Measurements from ENCODE around the gene RNU6-9.
A peak's percentile ranks its signal among the peaks of the same experiment; 100 is the strongest.
"Not testable (repeated sequence)": the region's sequence is repeated elsewhere in the genome, so short reads cannot be mapped to it uniquely, and the experiment has no call there.

The RNU6-9 gene

GRCh38 chr19:892894-893689 is at the start of gene RNU6-9, which contains the start of gene MED16:
Gene RNU6-9, plus strand, starts transcription at chr19:893484.
Gene MED16, minus strand, starts transcription at chr19:893187. Its CDS starts 2,056 bp downstream, at chr19:891131.
- H3K27me3 Mint-ChIP-seq, result no peaks in the 10 kb centered on the region
- H3K4me1 Mint-ChIP-seq, result peaks cover 30% of the 10 kb centered on the region
- no peaks in the 10 kb centered on the region for H3K9me3 Mint-ChIP-seq
- H3K27ac Mint-ChIP-seq, result peak within 1 kb of the TSS; percentile 100
- peak within 1 kb of the TSS; percentile 95 for H3K4me3 Mint-ChIP-seq
- H3K36me3 Mint-ChIP-seq, result no peaks in the 10 kb centered on the region

DNA sequence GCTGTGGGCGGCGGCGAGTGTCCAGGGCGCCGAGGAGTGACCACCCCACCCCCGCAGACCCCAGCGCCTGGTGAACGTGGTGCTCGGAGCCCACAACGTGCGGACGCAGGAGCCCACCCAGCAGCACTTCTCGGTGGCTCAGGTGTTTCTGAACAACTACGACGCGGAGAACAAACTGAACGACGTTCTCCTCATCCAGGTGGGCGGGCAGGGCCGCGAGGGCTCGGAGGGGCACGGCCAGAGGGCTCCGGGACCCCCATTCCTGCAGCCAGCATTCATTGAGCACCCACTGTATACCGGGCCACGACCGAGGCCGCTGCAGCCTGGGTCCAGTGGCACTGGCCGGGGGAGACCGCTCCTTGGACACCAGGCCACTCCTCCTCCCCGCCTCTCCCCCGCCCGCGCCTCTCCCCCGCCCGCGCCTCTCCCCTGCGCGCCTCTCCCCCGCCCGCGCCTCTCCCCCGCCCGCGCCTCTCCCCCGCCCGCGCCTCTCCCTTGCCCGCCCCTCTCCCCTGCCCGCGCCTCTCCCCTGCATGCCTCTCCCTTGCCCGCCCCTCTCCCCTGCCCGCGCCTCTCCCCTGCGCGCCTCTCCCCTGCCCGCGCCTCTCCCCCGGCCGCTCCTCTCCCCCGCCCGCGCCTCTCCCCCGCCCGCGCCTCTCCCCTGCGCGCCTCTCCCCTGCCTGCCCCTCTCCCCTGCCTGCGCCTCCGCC is 49.3 kb upstream of the RNU6-9 start:
- H3K4me1 Mint-ChIP-seq, result peaks cover 4% of the 10 kb centered on the region
- H3K27ac Mint-ChIP-seq, result no peak overlapping the region
- H3K4me3 Mint-ChIP-seq, result no peak overlapping the region
- no peaks in the 10 kb centered on the region for H3K9me3 Mint-ChIP-seq
- H3K36me3 Mint-ChIP-seq, result no peaks in the 10 kb centered on the region
- peaks cover 23% of the 10 kb centered on the region for H3K27me3 Mint-ChIP-seq

- no peaks in the 10 kb centered on the region for H3K9me3 Mint-ChIP-seq
- peaks cover 4% of the 10 kb centered on the region for H3K4me1 Mint-ChIP-seq
- no peaks in the 10 kb centered on the region for H3K36me3 Mint-ChIP-seq
- H3K4me3 Mint-ChIP-seq, result no peak overlapping the region
- peaks cover 24% of the 10 kb centered on the region for H3K27me3 Mint-ChIP-seq
- H3K27ac Mint-ChIP-seq, result no peak overlapping the region
These were observed 48.7 kb upstream of the RNU6-9 start for GRCh38 chr19:844546-844971.

DNA sequence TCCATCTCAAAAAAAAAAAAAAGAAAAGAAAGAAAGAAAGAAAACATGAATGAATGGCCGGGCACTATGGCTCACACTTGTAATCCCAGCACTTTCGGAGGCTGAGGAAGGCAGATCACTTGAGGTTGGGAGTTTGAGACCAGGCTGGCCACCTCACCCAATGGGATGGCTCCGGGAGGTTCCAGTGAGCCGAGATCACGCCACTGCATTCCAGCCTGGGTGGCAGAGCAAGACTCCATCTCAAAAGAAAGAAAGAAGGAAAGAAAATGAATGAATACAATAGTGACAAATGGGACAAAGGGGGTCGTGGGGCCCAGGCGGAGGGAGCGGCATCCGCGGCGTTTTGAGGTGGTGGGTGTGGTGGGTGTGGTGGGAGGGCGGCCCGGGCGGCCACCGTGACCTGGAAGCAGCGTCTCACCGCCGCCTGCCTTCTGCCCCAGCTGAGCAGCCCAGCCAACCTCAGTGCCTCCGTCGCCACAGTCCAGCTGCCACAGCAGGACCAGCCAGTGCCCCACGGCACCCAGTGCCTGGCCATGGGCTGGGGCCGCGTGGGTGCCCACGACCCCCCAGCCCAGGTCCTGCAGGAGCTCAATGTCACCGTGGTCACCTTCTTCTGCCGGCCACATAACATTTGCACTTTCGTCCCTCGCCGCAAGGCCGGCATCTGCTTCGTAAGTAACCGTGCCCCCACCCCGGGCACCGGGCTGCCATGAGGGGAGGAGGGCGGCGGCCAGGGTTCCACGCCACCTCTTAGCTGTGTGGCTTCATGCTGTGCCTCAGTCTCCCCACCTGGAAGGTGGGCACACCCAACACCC is 47.4 kb upstream of the RNU6-9 start:
- H3K4me3 Mint-ChIP-seq, result no peak overlapping the region
- no peaks in the 10 kb centered on the region for H3K9me3 Mint-ChIP-seq
- no peak overlapping the region for H3K27ac Mint-ChIP-seq
- H3K36me3 Mint-ChIP-seq, result no peaks in the 10 kb centered on the region
- peaks cover 4% of the 10 kb centered on the region for H3K4me1 Mint-ChIP-seq
- H3K27me3 Mint-ChIP-seq, result peaks cover 26% of the 10 kb centered on the region

- no peak overlapping the region for H3K4me3 Mint-ChIP-seq
- no peaks in the 10 kb centered on the region for H3K36me3 Mint-ChIP-seq
- H3K4me1 Mint-ChIP-seq, result peaks cover 4% of the 10 kb centered on the region
- H3K9me3 Mint-ChIP-seq, result no peaks in the 10 kb centered on the region
- no peak overlapping the region for H3K27ac Mint-ChIP-seq
- H3K27me3 Mint-ChIP-seq, result peaks cover 19% of the 10 kb centered on the region
These were observed 44.8 kb upstream of the RNU6-9 start for GRCh38 chr19:848386-848921.

DNA sequence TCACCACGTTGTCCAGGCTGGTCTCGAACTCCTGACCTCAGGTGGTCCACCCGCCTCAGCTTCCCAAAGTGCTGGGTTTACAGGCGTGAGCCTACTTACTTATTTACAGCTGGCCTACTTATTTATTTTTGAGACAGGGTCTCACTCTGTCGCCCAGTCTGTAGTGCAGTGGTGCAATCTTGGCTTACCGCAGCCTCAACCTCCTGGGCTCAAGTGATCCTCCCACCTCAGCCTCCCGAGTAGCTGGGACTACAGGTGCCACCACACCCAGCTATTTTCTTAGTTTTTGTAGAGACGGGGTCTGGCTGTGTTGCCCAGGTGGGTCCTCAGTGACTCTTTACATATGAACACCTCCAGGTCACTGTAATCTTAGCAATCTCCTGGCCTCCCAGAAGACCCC is 44.1 kb upstream of the RNU6-9 start:
- H3K4me1 Mint-ChIP-seq, result not testable (repeated sequence)
- H3K27me3 Mint-ChIP-seq, result peaks cover 19% of the 10 kb centered on the region

GRCh38 chr19:850221-850978 is 42.9 kb upstream of the RNU6-9 start:
- no peaks in the 10 kb centered on the region for H3K4me1 Mint-ChIP-seq
- H3K27ac Mint-ChIP-seq, result no peak overlapping the region
- no peaks in the 10 kb centered on the region for H3K36me3 Mint-ChIP-seq
- H3K27me3 Mint-ChIP-seq, result peaks cover 15% of the 10 kb centered on the region
- H3K9me3 Mint-ChIP-seq, result no peaks in the 10 kb centered on the region
- H3K4me3 Mint-ChIP-seq, result no peak overlapping the region

More for the DNA sequence above, 44.1 kb upstream of the RNU6-9 start:
- not testable (repeated sequence) for H3K36me3 Mint-ChIP-seq, H3K4me3 Mint-ChIP-seq, H3K9me3 Mint-ChIP-seq, H3K27ac Mint-ChIP-seq

DNA sequence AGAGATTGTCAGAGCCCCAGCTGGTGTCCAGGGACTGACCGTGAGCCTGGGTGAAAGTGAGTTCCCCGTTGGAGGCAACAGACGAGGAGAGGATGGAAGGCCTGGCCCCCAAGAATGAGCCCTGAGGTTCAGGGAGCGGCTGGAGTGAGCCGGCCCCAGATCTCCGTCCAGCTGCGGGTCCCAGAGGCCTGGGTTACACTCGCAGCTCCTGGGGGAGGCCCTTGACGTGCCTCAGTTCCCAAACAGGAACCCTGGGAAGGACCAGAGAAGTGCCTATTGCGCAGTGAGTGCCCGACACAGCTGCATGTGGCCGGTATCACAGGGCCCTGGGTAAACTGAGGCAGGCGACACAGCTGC is 42.3 kb upstream of the RNU6-9 start:
- Mint-ChIP-seq H3K36me3 (no peaks in the 10 kb centered on the region), H3K9me3 (no peaks in the 10 kb centered on the region), H3K4me3 (no peak overlapping the region), H3K27me3 (peaks cover 12% of the 10 kb centered on the region), H3K4me1 (no peaks in the 10 kb centered on the region), H3K27ac (no peak overlapping the region)

DNA sequence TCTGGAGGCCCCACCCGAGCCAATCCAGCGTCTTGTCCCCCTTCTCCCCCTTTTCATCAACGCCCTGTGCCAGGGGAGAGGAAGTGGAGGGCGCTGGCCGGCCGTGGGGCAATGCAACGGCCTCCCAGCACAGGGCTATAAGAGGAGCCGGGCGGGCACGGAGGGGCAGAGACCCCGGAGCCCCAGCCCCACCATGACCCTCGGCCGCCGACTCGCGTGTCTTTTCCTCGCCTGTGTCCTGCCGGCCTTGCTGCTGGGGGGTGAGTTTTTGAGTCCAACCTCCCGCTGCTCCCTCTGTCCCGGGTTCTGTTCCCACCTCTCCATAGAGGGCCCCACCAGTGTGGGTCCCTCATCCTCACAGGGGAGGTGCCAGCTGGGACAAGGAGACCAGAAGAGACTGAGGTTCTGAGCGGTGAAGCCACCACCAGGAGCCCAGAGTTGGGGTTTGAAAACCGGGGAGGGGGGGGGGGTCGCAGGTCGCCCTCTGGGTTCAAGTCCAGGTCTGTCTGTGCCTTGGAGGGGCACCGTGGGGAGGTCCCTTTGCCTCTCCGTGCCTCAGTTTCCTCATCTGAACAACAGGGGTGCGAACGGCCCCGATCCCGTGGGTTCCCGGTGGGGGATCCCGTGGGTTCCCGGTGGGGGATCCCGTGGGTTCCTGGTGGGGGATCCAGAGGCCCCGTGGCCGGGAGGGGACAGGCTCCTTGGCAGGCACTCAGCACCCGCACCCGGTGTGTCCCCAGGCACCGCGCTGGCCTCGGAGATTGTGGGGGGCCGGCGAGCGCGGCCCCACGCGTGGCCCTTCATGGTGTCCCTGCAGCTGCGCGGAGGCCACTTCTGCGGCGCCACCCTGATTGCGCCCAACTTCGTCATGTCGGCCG is 40.9 kb upstream of the RNU6-9 start, which contains the start of gene ELANE:
Gene ELANE, plus strand, starts transcription at position 168 of the 878 bp plus-strand sequence. Its CDS starts 26 bp downstream, at position 194.
- H3K4me3 Mint-ChIP-seq, result no peak within 1 kb of the TSS
- H3K36me3 Mint-ChIP-seq, result no peaks in the 10 kb centered on the region
- H3K27me3 Mint-ChIP-seq, result peaks cover 7% of the 10 kb centered on the region
- no peaks in the 10 kb centered on the region for H3K4me1 Mint-ChIP-seq
- no peaks in the 10 kb centered on the region for H3K9me3 Mint-ChIP-seq
- H3K27ac Mint-ChIP-seq, result no peak within 1 kb of the TSS

DNA sequence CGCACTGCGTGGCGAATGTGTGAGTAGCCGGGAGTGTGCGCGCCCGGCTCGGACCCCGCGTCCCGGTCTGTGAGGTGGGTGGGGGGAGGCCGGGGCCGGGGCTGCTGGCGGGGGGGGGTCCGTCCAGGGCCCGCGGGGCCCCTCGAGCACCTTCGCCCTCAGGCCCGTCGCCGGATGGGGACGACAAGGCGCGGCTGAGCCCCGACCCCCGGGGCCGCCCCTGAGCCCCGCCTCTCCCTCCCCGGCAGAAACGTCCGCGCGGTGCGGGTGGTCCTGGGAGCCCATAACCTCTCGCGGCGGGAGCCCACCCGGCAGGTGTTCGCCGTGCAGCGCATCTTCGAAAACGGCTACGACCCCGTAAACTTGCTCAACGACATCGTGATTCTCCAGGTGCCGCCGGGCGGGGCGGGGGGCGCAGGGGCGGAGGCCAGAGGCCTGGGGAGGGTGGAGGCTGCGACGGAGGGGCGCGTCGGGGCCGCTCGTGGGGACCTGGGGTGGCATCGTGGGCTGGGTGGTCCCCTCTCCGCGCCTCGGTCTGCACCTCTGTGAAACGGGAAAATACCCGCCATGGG is 40.2 kb upstream of the RNU6-9 start:
- H3K27me3 Mint-ChIP-seq, result peaks cover 6% of the 10 kb centered on the region
- H3K36me3 Mint-ChIP-seq, result no peaks in the 10 kb centered on the region
- H3K27ac Mint-ChIP-seq, result no peak overlapping the region
- no peak overlapping the region for H3K4me3 Mint-ChIP-seq
- H3K9me3 Mint-ChIP-seq, result no peaks in the 10 kb centered on the region
- H3K4me1 Mint-ChIP-seq, result peaks cover 4% of the 10 kb centered on the region

GRCh38 chr19:853614-854220 is 39.6 kb upstream of the RNU6-9 start:
- H3K4me1 Mint-ChIP-seq, H3K36me3 Mint-ChIP-seq, H3K4me3 Mint-ChIP-seq, H3K9me3 Mint-ChIP-seq, H3K27me3 Mint-ChIP-seq, H3K27ac Mint-ChIP-seq: not testable (repeated sequence)

GRCh38 chr19:854549-854948 is 38.7 kb upstream of the RNU6-9 start:
- no peak overlapping the region for H3K27ac Mint-ChIP-seq
- H3K4me3 Mint-ChIP-seq, result no peak overlapping the region
- peaks cover 4% of the 10 kb centered on the region for H3K4me1 Mint-ChIP-seq
- no peaks in the 10 kb centered on the region for H3K9me3 Mint-ChIP-seq
- peaks cover 2% of the 10 kb centered on the region for H3K27me3 Mint-ChIP-seq
- no peaks in the 10 kb centered on the region for H3K36me3 Mint-ChIP-seq

DNA sequence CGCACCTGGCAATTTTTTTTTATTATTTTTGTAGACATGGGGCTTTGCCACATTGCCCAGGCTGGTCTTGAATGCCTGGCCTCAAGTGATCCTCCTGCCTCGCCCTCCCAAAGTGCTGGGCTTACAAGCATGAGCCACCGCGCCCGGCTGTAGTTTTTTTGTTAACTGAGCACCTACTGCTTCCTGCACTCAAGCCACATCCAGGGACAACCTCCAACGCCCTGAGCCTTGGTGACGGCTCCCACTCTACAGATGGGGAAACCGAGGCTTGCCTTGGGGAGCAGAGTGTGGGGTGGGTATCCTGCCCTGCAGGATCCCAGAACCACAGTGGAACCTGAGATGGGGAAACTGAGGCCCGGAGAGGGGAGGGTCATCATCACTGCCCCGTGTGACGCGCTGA is 38.1 kb upstream of the RNU6-9 start:
- peaks cover 4% of the 10 kb centered on the region for H3K4me1 Mint-ChIP-seq
- no peak overlapping the region for H3K4me3 Mint-ChIP-seq
- no peaks in the 10 kb centered on the region for H3K9me3 Mint-ChIP-seq
- no peaks in the 10 kb centered on the region for H3K36me3 Mint-ChIP-seq
- peaks cover 2% of the 10 kb centered on the region for H3K27me3 Mint-ChIP-seq
- H3K27ac Mint-ChIP-seq, result no peak overlapping the region

All from activated naive CD4-positive, alpha-beta T cell treated with anti-CD3 and anti-CD28 coated beads, Interleukin-2, amount 50 U/mL, for 24 hours (primary cell).